HepG2 (cell line): Measurements from ENCODE around the gene SMPD1. TPM values are rescaled to one million over a fixed set of nuclear protein-coding genes. Genes with fewer than 3 reads are reported as not detected.
A peak's percentile ranks its signal among the peaks of the same experiment; 100 is the strongest.

ENCODE experiments used
- GABPB1 ChIP-seq: IDR thresholded peaks from 2 replicates; pipeline ENCODE4 v1.6.1; 2016; ENCODE audit warnings: mild to moderate bottlenecking, missing genetic modification reagents, moderate library complexity, missing compliant biosample characterization
- KDM5B ChIP-seq: sonication (generic); formaldehyde crosslinking; IDR thresholded peaks from 2 replicates; pipeline ENCODE4 v1.4.0; 2020; ENCODE audit warnings: missing genetic modification reagents, mild to moderate bottlenecking, borderline replicate concordance
- KLF12 ChIP-seq: sonication (generic); formaldehyde crosslinking; IDR thresholded peaks from 2 replicates; pipeline ENCODE4 v1.4.0; 2020; ENCODE audit warnings: missing genetic modification reagents, borderline replicate concordance
- KMT2B ChIP-seq: IDR thresholded peaks from 2 replicates; pipeline ENCODE4 v1.6.1; 2016; ENCODE audit warnings: missing genetic modification reagents, missing compliant biosample characterization
- LCORL ChIP-seq, 2 experiments: fragments of 450-650 bp in 1 of 2; sonication (generic) in 1 of 2; formaldehyde crosslinking in 1 of 2; IDR thresholded peaks; 2 replicates each; pipeline versions ENCODE4 v1.5.0 to v1.6.1; 2017 to 2020; ENCODE audit warnings: antibody characterized with exemption in 1 of 2, missing genetic modification reagents in 1 of 2
- MAF1 ChIP-seq: sonication (generic); formaldehyde crosslinking; IDR thresholded peaks from 2 replicates; pipeline ENCODE4 v1.5.0; 2020; ENCODE audit warnings: missing genetic modification reagents, borderline replicate concordance
- MLLT10 ChIP-seq: sonication (generic); formaldehyde crosslinking; IDR thresholded peaks from 2 replicates; pipeline ENCODE4 v1.4.0; 2020; ENCODE audit warnings: missing genetic modification reagents
- RAD21 ChIP-seq: fragments of 450-650 bp; formaldehyde crosslinking; IDR thresholded peaks from 2 replicates; pipeline ENCODE4 v1.5.0; 2020; ENCODE audit warnings: mild to moderate bottlenecking
- RORA ChIP-seq: sonication (generic); formaldehyde crosslinking; IDR thresholded peaks from 2 replicates; pipeline ENCODE4 v1.5.0; 2020; ENCODE audit warnings: mild to moderate bottlenecking, missing genetic modification reagents, moderate library complexity
- SAP130 ChIP-seq: IDR thresholded peaks from 2 replicates; pipeline ENCODE4 v1.6.1; 2016; ENCODE audit warnings: low read depth
- SMARCE1 ChIP-seq: fragments of 450-650 bp; IDR thresholded peaks from 2 replicates; pipeline ENCODE4 v1.6.1; 2017; ENCODE audit warnings: borderline replicate concordance
- SYNCRIP ChIP-seq: fragments of 200-400 bp; formaldehyde crosslinking; IDR thresholded peaks from 2 replicates; pipeline ENCODE4 v1.6.1; 2018; ENCODE audit warnings: mild to moderate bottlenecking, low read depth, low read length; ENCODE audit not compliant: insufficient read depth
- TARDBP ChIP-seq: sonication (generic); formaldehyde crosslinking; IDR thresholded peaks from 2 replicates; pipeline ENCODE4 v1.8.0; 2022; ENCODE audit warnings: mild to moderate bottlenecking, missing genetic modification reagents
- ZFAT ChIP-seq: sonication (generic); formaldehyde crosslinking; conservative IDR thresholded peaks from 2 replicates; pipeline ENCODE4 v1.8.1; 2023; ENCODE audit warnings: missing genetic modification reagents, inconsistent platforms
- ZFX ChIP-seq: sonication (generic); formaldehyde crosslinking; IDR thresholded peaks from 2 replicates; pipeline ENCODE4 v1.4.0; 2020; ENCODE audit warnings: mild to moderate bottlenecking, low read depth, missing genetic modification reagents, moderate library complexity
- ZNF317 ChIP-seq: sonication (generic); formaldehyde crosslinking; IDR thresholded peaks from 2 replicates; pipeline ENCODE4 v1.5.0; 2020; ENCODE audit warnings: mild to moderate bottlenecking, missing genetic modification reagents
- ZNF549 ChIP-seq: sonication (generic); formaldehyde crosslinking; IDR thresholded peaks from 2 replicates; pipeline ENCODE4 v1.5.0; 2020; ENCODE audit warnings: missing genetic modification reagents
- polyA plus RNA-seq, 8 experiments: library from polyadenylated mRNA; depleted of rRNA in 3 of 8; stranded (reverse) in 7 of 8; unstranded in 1 of 8; fragments of >200 nt; fragmentation: Illumina TruSeq in 4 of 8; extraction: Trizol in 4 of 8; gene quantifications; 2 replicates each; pipeline versions ENCODE4 v1.2.1 to v1.2.3, GENCODE V29; 2011 to 2016; ENCODE audit warnings: low read depth in 4 of 8, missing spikeins in 1 of 8, mixed read lengths in 1 of 8; ENCODE audit not compliant: insufficient read depth in 1 of 8
- total RNA-seq, 5 experiments: library from RNA; depleted of rRNA; stranded (reverse); fragments of >200 nt; fragmentation: Illumina TruSeq; extraction: Trizol; gene quantifications; 2 replicates each; pipeline ENCODE4 v1.2.3, GENCODE V29; 2016; ENCODE audit warnings: low read depth in 1 of 5
- TF ChIP-seq, protein P1 (sequence below): sonication (generic); formaldehyde crosslinking; IDR thresholded peaks from 2 replicates; pipeline ENCODE4 v1.4.0; 2020; ENCODE audit warnings: mild to moderate bottlenecking, missing genetic modification reagents
- TF ChIP-seq, protein P2 (sequence below), 2 experiments: sonication (generic) in 1 of 2; formaldehyde crosslinking in 1 of 2; IDR thresholded peaks; 2 replicates each; pipeline versions ENCODE4 v1.5.1 to v1.6.1; 2011 to 2020; ENCODE audit warnings: borderline replicate concordance in 1 of 2, low read depth in 1 of 2, low read length in 1 of 2, mild to moderate bottlenecking in 1 of 2, missing genetic modification reagents in 1 of 2, moderate library complexity in 1 of 2
- TF ChIP-seq, protein P3 (sequence below): sonication (generic); formaldehyde crosslinking; IDR thresholded peaks from 2 replicates; pipeline ENCODE4 v1.9.0; 2021; ENCODE audit warnings: missing genetic modification reagents, mild to moderate bottlenecking, borderline replicate concordance

The SMPD1 gene
- total and polyA plus RNA-seq, 2 of the 13 experiments (the other 11 are each of a cell fraction or from before 2014, with no cell fraction given), result 6.3 to 8.4 TPM

DNA sequence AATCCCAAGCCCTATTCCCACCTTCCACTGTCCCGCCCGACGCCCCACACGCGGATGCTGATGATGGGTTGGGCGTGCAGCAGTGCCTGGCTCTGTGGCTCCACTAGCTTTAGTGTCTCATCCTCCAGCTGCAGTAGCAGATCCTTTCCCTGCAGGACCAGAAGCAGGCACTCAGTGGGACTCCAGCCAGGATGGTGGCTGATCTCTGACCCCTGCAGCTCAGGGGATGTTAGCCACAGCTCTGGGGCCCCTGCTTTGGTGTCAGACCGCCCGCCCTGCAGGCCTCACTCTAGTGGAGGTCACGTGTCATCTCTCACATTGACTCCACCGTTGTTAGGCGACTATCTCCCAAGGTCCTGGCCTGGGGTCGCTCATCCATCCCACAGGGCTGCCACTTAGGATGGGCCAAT is 11.8 kb downstream of the SMPD1 start (continued):
- TF ChIP-seq, protein P1, sequence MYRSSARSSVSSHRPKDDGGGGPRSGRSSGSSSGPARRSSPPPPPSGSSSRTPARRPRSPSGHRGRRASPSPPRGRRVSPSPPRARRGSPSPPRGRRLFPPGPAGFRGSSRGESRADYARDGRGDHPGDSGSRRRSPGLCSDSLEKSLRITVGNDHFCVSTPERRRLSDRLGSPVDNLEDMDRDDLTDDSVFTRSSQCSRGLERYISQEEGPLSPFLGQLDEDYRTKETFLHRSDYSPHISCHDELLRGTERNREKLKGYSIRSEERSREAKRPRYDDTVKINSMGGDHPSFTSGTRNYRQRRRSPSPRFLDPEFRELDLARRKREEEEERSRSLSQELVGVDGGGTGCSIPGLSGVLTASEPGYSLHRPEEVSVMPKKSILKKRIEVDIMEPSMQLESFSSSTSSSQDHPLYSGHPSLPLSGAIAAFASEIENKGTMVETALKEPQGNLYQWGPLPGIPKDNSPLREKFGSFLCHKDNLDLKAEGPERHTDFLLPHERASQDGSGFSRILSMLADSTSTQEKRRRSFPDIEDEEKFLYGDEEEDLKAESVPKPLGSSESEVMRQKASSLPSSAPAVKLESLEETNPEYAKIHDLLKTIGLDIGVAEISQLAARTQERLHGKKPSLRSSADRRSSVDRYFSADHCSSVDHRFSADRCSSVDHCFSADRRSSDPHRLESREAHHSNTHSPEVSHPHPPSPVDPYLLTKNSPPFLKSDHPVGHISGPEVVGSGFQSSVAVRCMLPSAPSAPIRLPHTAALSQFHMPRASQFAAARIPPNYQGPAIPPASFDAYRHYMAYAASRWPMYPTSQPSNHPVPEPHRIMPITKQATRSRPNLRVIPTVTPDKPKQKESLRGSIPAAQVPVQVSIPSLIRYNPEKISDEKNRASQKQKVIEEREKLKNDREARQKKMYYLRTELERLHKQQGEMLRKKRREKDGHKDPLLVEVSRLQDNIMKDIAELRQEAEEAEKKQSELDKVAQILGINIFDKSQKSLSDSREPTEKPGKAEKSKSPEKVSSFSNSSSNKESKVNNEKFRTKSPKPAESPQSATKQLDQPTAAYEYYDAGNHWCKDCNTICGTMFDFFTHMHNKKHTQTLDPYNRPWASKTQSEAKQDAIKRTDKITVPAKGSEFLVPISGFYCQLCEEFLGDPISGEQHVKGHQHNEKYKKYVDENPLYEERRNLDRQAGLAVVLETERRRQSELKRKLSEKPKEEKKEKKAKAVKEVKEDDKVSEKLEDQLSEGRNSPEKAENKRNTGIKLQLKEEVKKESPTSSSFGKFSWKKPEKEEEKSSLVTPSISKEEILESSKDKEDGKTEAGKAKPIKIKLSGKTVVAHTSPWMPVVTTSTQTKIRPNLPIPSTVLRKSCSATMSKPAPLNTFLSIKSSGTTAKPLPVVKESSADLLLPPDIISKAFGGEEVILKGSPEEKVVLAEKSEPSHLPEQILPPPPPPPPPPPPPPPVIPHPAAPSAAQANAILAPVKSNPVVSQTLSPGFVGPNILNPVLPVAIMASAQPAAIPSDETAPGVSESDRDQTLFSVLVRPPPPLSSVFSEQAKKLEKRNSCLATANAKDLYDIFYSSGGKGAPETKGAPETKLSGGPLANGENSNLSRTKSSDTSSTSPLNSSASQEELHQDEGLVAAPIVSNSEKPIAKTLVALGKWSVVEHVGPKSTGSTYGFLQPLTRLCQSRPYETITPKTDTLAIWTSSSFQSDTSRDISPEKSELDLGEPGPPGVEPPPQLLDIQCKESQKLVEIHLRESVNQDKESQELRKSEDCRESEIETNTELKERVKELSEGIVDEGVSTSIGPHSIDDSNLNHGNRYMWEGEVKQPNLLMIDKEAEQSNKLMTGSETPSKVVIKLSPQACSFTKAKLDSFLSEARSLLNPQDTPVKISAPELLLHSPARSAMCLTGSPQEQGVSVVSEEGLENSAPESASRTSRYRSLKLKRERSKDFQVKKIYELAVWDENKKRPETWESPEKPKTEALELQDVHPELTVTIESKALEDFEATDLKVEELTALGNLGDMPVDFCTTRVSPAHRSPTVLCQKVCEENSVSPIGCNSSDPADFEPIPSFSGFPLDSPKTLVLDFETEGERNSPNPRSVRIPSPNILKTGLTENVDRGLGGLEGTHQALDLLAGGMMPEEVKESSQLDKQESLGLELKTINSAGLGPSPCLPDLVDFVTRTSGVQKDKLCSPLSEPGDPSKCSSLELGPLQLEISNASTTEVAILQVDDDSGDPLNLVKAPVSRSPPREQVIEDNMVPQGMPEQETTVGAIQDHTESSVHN (CRISPR knock-in tag), result no peak
- no peak for TF ChIP-seq KMT2B (CRISPR knock-in tag)
- no peak for TF ChIP-seq KDM5B (CRISPR knock-in tag)
- no peak for TF ChIP-seq ZFAT
- peak; percentile 67; the same call in 1 of the 2 replicates for TF ChIP-seq ZFX (CRISPR knock-in tag)
- no peak for TF ChIP-seq RORA
- no peak for TF ChIP-seq MLLT10 (CRISPR knock-in tag)
- TF ChIP-seq RAD21 (CRISPR knock-in tag), result no peak
- no peak for TF ChIP-seq LCORL (IDR thresholded peaks at IDR 0.05)
- TF ChIP-seq LCORL (CRISPR knock-in tag; IDR thresholded peaks at IDR 0.05), result 0 out of 2 replicates have a peak, but pooled peaks have one; percentile 40
- no peak for TF ChIP-seq KLF12
- peak; percentile 21; the same call in 1 of the 2 replicates for TF ChIP-seq GABPB1 (CRISPR knock-in tag)
- no peak for TF ChIP-seq SYNCRIP
- TF ChIP-seq ZNF549 (CRISPR knock-in tag), result no peak
- no peak for TF ChIP-seq ZNF317
- no peak for TF ChIP-seq MAF1 (CRISPR knock-in tag)
- peak; percentile 25; the same call in 1 of the 2 replicates for TF ChIP-seq SAP130 (CRISPR knock-in tag)
- TF ChIP-seq SMARCE1, result no peak
- no peak for TF ChIP-seq TARDBP (CRISPR knock-in tag)
- TF ChIP-seq, protein P2, sequence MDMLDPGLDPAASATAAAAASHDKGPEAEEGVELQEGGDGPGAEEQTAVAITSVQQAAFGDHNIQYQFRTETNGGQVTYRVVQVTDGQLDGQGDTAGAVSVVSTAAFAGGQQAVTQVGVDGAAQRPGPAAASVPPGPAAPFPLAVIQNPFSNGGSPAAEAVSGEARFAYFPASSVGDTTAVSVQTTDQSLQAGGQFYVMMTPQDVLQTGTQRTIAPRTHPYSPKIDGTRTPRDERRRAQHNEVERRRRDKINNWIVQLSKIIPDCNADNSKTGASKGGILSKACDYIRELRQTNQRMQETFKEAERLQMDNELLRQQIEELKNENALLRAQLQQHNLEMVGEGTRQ (IDR thresholded peaks at IDR 0.05; ENCODE audit: low read depth, low read length), result peak; percentile 67
- TF ChIP-seq, protein P2 (CRISPR knock-in tag; IDR thresholded peaks at IDR 0.05; ENCODE audit: borderline replicate concordance), result peak; percentile 69; the same call in 1 of the 2 replicates
- TF ChIP-seq, protein P3, sequence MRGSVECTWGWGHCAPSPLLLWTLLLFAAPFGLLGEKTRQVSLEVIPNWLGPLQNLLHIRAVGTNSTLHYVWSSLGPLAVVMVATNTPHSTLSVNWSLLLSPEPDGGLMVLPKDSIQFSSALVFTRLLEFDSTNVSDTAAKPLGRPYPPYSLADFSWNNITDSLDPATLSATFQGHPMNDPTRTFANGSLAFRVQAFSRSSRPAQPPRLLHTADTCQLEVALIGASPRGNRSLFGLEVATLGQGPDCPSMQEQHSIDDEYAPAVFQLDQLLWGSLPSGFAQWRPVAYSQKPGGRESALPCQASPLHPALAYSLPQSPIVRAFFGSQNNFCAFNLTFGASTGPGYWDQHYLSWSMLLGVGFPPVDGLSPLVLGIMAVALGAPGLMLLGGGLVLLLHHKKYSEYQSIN (CRISPR knock-in tag), result no peak
